ENCODE measurements around the gene BICDL2. TPM values are rescaled to one million over a fixed set of nuclear protein-coding genes. Genes with fewer than 3 reads are reported as not detected.

BICDL2 gene
- total and polyA plus RNA-seq, 9 of the 15 experiments (the other 6 are each of a cell fraction or from before 2014, with no cell fraction given), result 0.09 to 0.28 (median 0.09) TPM; not detected in 6

- TF ChIP-seq SAFB2 (IDR thresholded peaks at IDR 0.05; ENCODE audit: borderline replicate concordance, low read depth, low read length, severe bottlenecking), result no peak
- TF ChIP-seq FOXA1 (IDR thresholded peaks at IDR 0.05; ENCODE audit: borderline replicate concordance), result no peak
- TF ChIP-seq ILK (tag; IDR thresholded peaks at IDR 0.05; ENCODE audit: borderline replicate concordance, low read depth), result no peak
- TF ChIP-seq ZNF717 (CRISPR knock-in tag; IDR thresholded peaks at IDR 0.05), result no peak
- TF ChIP-seq THRB (CRISPR knock-in tag; conservative IDR thresholded peaks at IDR 0.05), result no peak
- peak; percentile 62 for TF ChIP-seq SUPT5H (IDR thresholded peaks at IDR 0.05)
- no peak for TF ChIP-seq POLR2B (IDR thresholded peaks at IDR 0.05; ENCODE audit: low read depth, partially characterized antibody)
- no peak for TF ChIP-seq FUS (optimal IDR thresholded peaks at IDR 0.05; ENCODE audit: low read depth, low read length)
- no peak; a peak in 1 of 6 replicates for TF ChIP-seq CTCF (IDR thresholded peaks at IDR 0.05 in 2 of 3, conservative IDR thresholded peaks at IDR 0.05 in 1 of 3; ENCODE audit: insufficient read depth in 2 of 3, low read depth in 1 of 3, low read length in 3 of 3)
- no peak for TF ChIP-seq U2AF2 (optimal IDR thresholded peaks at IDR 0.05; ENCODE audit: low read depth, low read length)
- TF ChIP-seq PRMT5 (CRISPR knock-in tag; IDR thresholded peaks at IDR 0.05), result peak; percentile 50; the same call in 1 of the 2 replicates
- TF ChIP-seq ZNF76 (CRISPR knock-in tag; IDR thresholded peaks at IDR 0.05; ENCODE audit: borderline replicate concordance), result no peak
- no peak for TF ChIP-seq CHD7 (IDR thresholded peaks at IDR 0.05; ENCODE audit: low read depth, low read length)
These were observed 15.9 kb downstream of the BICDL2 start (continued) for GRCh38 chr16:3020604-3021448.

All from K562 (cell line).